Astrocyte (in vitro differentiated cells and primary cell): ENCODE measurements around the gene PPP2R5B. TPM values are rescaled to one million over a fixed set of nuclear protein-coding genes. Genes with fewer than 3 reads are reported as not detected.

Experiments used
- DNase-seq: peaks from one replicate; pipeline ENCODE4 v3.0.0-alpha.2; 2010; ENCODE audit warnings: low read depth
- FAIRE-seq: peaks from 2 replicates; lab custom pipeline; 2011; peaks lifted over from hg19 to GRCh38; lab: Jason Lieb, UNC
- H2AFZ ChIP-seq: 2 replicates; pipeline ENCODE4 v1.6.0; 2012; ENCODE audit warnings: low read depth, low read length, inconsistent platforms
- H3K27ac ChIP-seq: 2 replicates; pipeline ENCODE4 v1.5.1; 2011; ENCODE audit warnings: low read depth, low read length, inconsistent platforms
- H3K27me3 ChIP-seq: 2 replicates; pipeline ENCODE4 v1.6.0; 2011; ENCODE audit warnings: low read length, inconsistent platforms; ENCODE audit not compliant: insufficient read depth
- H3K36me3 ChIP-seq: 2 replicates; pipeline ENCODE4 v1.5.1; 2011; ENCODE audit warnings: low read length, inconsistent platforms; ENCODE audit not compliant: insufficient read depth
- H3K4me1 ChIP-seq: 2 replicates; pipeline ENCODE4 v1.5.1; 2011; ENCODE audit warnings: low read length, inconsistent platforms; ENCODE audit not compliant: insufficient read depth
- H3K4me2 ChIP-seq: 2 replicates; pipeline ENCODE4 v1.6.0; 2012; ENCODE audit warnings: low read length, inconsistent platforms
- H3K4me3 ChIP-seq: 2 replicates; pipeline ENCODE4 v1.5.1; 2011; ENCODE audit warnings: low read depth, mild to moderate bottlenecking, low read length, inconsistent platforms; ENCODE audit not compliant: insufficient read depth
- H3K79me2 ChIP-seq: 2 replicates; pipeline ENCODE4 v1.6.0; 2012; ENCODE audit warnings: mild to moderate bottlenecking, low read length, inconsistent platforms; ENCODE audit not compliant: insufficient read depth
- H3K9ac ChIP-seq: 2 replicates; pipeline ENCODE4 v1.6.0; 2012; ENCODE audit warnings: mild to moderate bottlenecking, low read length, inconsistent platforms
- H3K9me3 ChIP-seq: 2 replicates; pipeline ENCODE4 v1.5.1; 2012; ENCODE audit warnings: low read depth, mild to moderate bottlenecking, low read length, inconsistent platforms; ENCODE audit not compliant: insufficient read depth
- H4K20me1 ChIP-seq: 2 replicates; pipeline ENCODE4 v1.6.0; 2012; ENCODE audit warnings: low read length, inconsistent platforms; ENCODE audit not compliant: insufficient read depth
- H3K27ac Mint-ChIP-seq: one replicate; pipeline ENCODE4 v1.8.0; 2021; ENCODE audit warnings: mild to moderate bottlenecking, mixed read lengths; ENCODE audit not compliant: unreplicated experiment
- H3K27me3 Mint-ChIP-seq: one replicate; pipeline ENCODE4 v1.8.0; 2021; ENCODE audit warnings: low read depth, mixed read lengths; ENCODE audit not compliant: unreplicated experiment
- H3K36me3 Mint-ChIP-seq: one replicate; pipeline ENCODE4 v1.8.0; 2021; ENCODE audit warnings: low read depth, mixed read lengths; ENCODE audit not compliant: unreplicated experiment
- H3K4me1 Mint-ChIP-seq: one replicate; pipeline ENCODE4 v1.8.0; 2021; ENCODE audit warnings: low read depth, mixed read lengths; ENCODE audit not compliant: unreplicated experiment
- H3K4me3 Mint-ChIP-seq: one replicate; pipeline ENCODE4 v1.8.0; 2021; ENCODE audit warnings: mild to moderate bottlenecking, moderate library complexity, mixed read lengths; ENCODE audit not compliant: unreplicated experiment
- H3K9me3 Mint-ChIP-seq: one replicate; pipeline ENCODE4 v1.8.0; 2021; ENCODE audit warnings: mild to moderate bottlenecking, mixed read lengths; ENCODE audit not compliant: unreplicated experiment
- CTCF ChIP-seq: IDR thresholded peaks from 2 replicates; pipeline ENCODE4 v1.5.1; 2011; ENCODE audit warnings: low read depth, mild to moderate bottlenecking, inconsistent platforms, low read length, moderate library complexity; ENCODE audit not compliant: insufficient read depth
- EZH2 ChIP-seq: IDR thresholded peaks from 2 replicates; pipeline ENCODE4 v1.6.1; 2012; ENCODE audit warnings: mild to moderate bottlenecking, low read length, inconsistent platforms; ENCODE audit not compliant: insufficient read depth
- total RNA-seq: library from RNA; stranded (reverse); gene quantifications from 2 replicates; pipeline ENCODE4 v1.2.1, GENCODE V29; 2021

PPP2R5B gene
- total RNA-seq, 1 donor from 2014 or later = 24.1 TPM

GRCh38 chr11:64887757-64888405, 36.6 kb upstream of the PPP2R5B start:
- Histone ChIP-seq H3K4me1 (peaks cover 8% of the 10 kb centered on the region), H3K79me2 (no peaks in the 10 kb centered on the region), H3K36me3 (no peaks in the 10 kb centered on the region), H4K20me1 (no peaks in the 10 kb centered on the region), H3K27me3 (no peaks in the 10 kb centered on the region), H2AFZ (peak overlapping the region; percentile 99), H3K27ac (no peak overlapping the region), H3K4me2 (peak overlapping the region; percentile 85), H3K9me3 (no peaks in the 10 kb centered on the region), H3K4me3 (peak overlapping the region; percentile 38), H3K9ac (peak overlapping the region; percentile 52)
- Mint-ChIP-seq H3K4me3 (peak overlapping the region; percentile 79), H3K4me1 (peaks cover 14% of the 10 kb centered on the region), H3K9me3 (no peaks in the 10 kb centered on the region), H3K27ac (peak overlapping the region; percentile 47), H3K36me3 (peaks cover 2% of the 10 kb centered on the region), H3K27me3 (peaks cover 7% of the 10 kb centered on the region)
- DNase-seq (no peak), FAIRE-seq (no peak)
- peak; percentile 38 for TF ChIP-seq CTCF
- TF ChIP-seq EZH2 = no peak

DNA sequence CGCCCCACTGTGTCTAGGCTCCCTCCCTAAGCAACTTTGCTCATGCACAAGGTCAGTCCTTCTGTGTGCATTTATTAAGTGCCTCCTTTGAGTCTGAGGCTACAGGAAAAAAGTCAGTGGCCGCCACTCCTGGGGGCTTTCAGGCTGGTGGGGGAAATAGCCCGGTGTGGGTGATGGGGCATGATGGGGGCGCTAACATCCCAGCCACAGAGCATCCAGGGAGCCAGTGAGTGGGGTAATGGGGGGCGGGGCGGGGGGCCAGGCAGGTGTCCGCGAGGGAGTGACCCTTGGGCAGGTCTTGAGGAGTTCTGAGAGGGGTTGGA, 36.1 kb upstream of the PPP2R5B start:
- Mint-ChIP-seq H3K27me3 (peaks cover 7% of the 10 kb centered on the region), H3K27ac (no peak overlapping the region), H3K9me3 (no peaks in the 10 kb centered on the region), H3K36me3 (peaks cover 2% of the 10 kb centered on the region), H3K4me3 (peak overlapping the region; percentile 79), H3K4me1 (peaks cover 14% of the 10 kb centered on the region)
- H3K27ac ChIP-seq = no peak overlapping the region
- no peaks in the 10 kb centered on the region for H3K36me3 ChIP-seq
- no peaks in the 10 kb centered on the region for H4K20me1 ChIP-seq
- FAIRE-seq = no peak
- peak overlapping the region; percentile 38 for H3K4me3 ChIP-seq
- no peak for DNase-seq
- peak overlapping the region; percentile 52 for H3K9ac ChIP-seq
- peak overlapping the region; percentile 85 for H3K4me2 ChIP-seq
- H2AFZ ChIP-seq = peak overlapping the region; percentile 99
- H3K27me3 ChIP-seq = no peaks in the 10 kb centered on the region
- H3K4me1 ChIP-seq = peaks cover 8% of the 10 kb centered on the region
- TF ChIP-seq EZH2 = no peak
- no peak for TF ChIP-seq CTCF
- no peaks in the 10 kb centered on the region for H3K9me3 ChIP-seq
- H3K79me2 ChIP-seq = no peaks in the 10 kb centered on the region

- Mint-ChIP-seq H3K27me3 (peaks cover 6% of the 10 kb centered on the region), H3K4me1 (peaks cover 14% of the 10 kb centered on the region), H3K27ac (no peak overlapping the region), H3K9me3 (no peaks in the 10 kb centered on the region), H3K36me3 (peaks cover 2% of the 10 kb centered on the region), H3K4me3 (no peak overlapping the region)
- H3K27ac ChIP-seq = no peak overlapping the region
- H3K4me2 ChIP-seq = no peak overlapping the region
- no peaks in the 10 kb centered on the region for H4K20me1 ChIP-seq
- TF ChIP-seq EZH2 (no peak), CTCF (no peak)
- H3K9ac ChIP-seq = no peak overlapping the region
- no peak overlapping the region for H3K4me3 ChIP-seq
- H2AFZ ChIP-seq = peak overlapping the region; percentile 26
- H3K4me1 ChIP-seq = peaks cover 8% of the 10 kb centered on the region
- H3K36me3 ChIP-seq = no peaks in the 10 kb centered on the region
- H3K79me2 ChIP-seq = no peaks in the 10 kb centered on the region
- H3K9me3 ChIP-seq = no peaks in the 10 kb centered on the region
- DNase-seq = no peak
- H3K27me3 ChIP-seq = no peaks in the 10 kb centered on the region
- FAIRE-seq = no peak
Measured at GRCh38 chr11:64888729-64889511, 35.6 kb upstream of the PPP2R5B start.
